Thymus (tissue), 11 donors: ENCODE results near the gene IRX5. TPM values are rescaled to one million over a fixed set of nuclear protein-coding genes. Genes with fewer than 3 reads are reported as not detected.

Source experiments
- DNase-seq, 9 donors: peaks; one replicate each; pipeline ENCODE4 v3.0.0-alpha.2; 2013; ENCODE audit warnings: low spot score in 9 of 9, low read depth in 6 of 9, missing footprints in 1 of 9
- H3K27ac ChIP-seq, 2 donors: one replicate each; pipeline ENCODE4 v1.5.1; 2013; ENCODE audit warnings: control low read depth in 1 of 2, low read depth in 1 of 2, low read length in 1 of 2, mild to moderate bottlenecking in 1 of 2, moderate library complexity in 1 of 2
- H3K27me3 ChIP-seq, 2 donors: one replicate each; pipeline ENCODE4 v1.5.1; 2013; ENCODE audit warnings: low read length in 1 of 2; ENCODE audit not compliant: control insufficient read depth in 2 of 2, insufficient read depth in 1 of 2
- H3K36me3 ChIP-seq, 2 donors: one replicate each; pipeline ENCODE4 v1.5.1; 2013; ENCODE audit warnings: low read length in 1 of 2, mild to moderate bottlenecking in 1 of 2, moderate library complexity in 1 of 2; ENCODE audit not compliant: control insufficient read depth in 2 of 2, insufficient read depth in 2 of 2
- H3K4me1 ChIP-seq, 2 donors: one replicate each; pipeline ENCODE4 v1.5.1; 2013; ENCODE audit warnings: low read length in 2 of 2; ENCODE audit not compliant: control insufficient read depth in 2 of 2, insufficient read depth in 2 of 2
- H3K4me3 ChIP-seq, 2 donors: one replicate each; pipeline ENCODE4 v1.5.1; 2013; ENCODE audit warnings: low read length in 2 of 2, control low read depth in 1 of 2, mild to moderate bottlenecking in 1 of 2
- H3K9me3 ChIP-seq, 2 donors: one replicate each; pipeline ENCODE4 v1.5.1; 2013; ENCODE audit warnings: low read length in 1 of 2, mild to moderate bottlenecking in 1 of 2; ENCODE audit not compliant: control insufficient read depth in 2 of 2, insufficient read depth in 1 of 2
- WGBS: extraction: QIAGEN DNeasy Blood & Tissue Kit; methylation state at CpG from one replicate; pipeline ENCODE4 v1.1.7; 2013; 5-methylcytosine and 5-hydroxymethylcytosine counted together
- polyA plus RNA-seq: library from polyadenylated mRNA; stranded (reverse); fragments of 200-250 nt; gene quantifications from one replicate; pipeline ENCODE4 v1.2.3, GENCODE V29; 2013
- total RNA-seq: library from RNA; stranded (reverse); fragments of 120-200 nt; gene quantifications from one replicate; pipeline ENCODE4 v1.2.4, GENCODE V29; 2013
- donor health status: healthy.

Gene IRX5
- total and polyA plus RNA-seq, 2 donors, result 0.61 to 0.87 TPM

DNA sequence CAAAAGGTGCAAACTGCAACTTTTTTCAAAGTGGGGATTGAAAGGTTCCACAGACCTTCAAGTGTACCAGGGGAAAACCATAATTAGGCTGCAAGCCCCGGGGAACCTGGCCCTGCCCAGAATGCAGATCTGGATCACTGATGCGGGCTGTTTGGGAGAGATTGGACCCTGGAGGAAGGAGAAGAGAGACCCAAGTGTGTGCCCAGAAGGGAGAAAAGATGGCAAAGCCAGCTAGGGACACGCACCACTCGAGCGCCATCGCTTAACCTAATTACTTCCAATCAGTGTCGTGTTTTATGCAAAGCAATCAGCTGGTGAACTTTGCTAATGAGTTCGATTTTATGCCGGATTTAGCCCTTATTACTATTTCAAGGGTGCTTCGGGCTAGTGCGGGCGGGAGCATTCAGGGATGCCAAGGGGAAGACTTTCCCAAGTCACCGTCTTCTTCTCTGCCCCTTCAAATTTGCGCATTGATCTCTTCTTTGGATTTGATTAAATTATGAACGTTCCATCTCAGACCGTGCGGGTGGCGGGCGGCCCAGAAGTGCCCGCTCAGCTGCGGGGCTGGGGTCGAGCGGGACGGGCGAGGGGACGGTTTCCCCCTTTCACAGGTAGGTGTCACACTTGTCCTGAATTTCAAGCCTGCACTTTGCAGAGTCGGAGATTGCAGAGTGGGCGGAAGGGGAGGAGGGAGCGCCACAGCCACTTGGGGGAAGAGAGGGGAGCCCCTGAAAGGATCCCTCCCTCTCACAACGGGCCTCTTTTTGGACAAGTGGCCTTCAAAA is 4.0 kb downstream of the IRX5 start:
- Histone ChIP-seq H3K4me1 (peaks cover 31 to 51% of the 10 kb centered on the region in 2 donors), H3K9me3 (peaks cover 1 to 2% of the 10 kb centered on the region in 2 donors), H3K27ac (no peak overlapping the region), H3K36me3 (no peaks in the 10 kb centered on the region), H3K27me3 (peaks cover 84 to 98% of the 10 kb centered on the region in 2 donors), H3K4me3 (no peak overlapping the region)
- 12% methylated on average over 30 of the region's 30 CpGs for WGBS
- peak in 3 of 9 donors; percentile 31 to 68 (median 44) for DNase-seq

DNA sequence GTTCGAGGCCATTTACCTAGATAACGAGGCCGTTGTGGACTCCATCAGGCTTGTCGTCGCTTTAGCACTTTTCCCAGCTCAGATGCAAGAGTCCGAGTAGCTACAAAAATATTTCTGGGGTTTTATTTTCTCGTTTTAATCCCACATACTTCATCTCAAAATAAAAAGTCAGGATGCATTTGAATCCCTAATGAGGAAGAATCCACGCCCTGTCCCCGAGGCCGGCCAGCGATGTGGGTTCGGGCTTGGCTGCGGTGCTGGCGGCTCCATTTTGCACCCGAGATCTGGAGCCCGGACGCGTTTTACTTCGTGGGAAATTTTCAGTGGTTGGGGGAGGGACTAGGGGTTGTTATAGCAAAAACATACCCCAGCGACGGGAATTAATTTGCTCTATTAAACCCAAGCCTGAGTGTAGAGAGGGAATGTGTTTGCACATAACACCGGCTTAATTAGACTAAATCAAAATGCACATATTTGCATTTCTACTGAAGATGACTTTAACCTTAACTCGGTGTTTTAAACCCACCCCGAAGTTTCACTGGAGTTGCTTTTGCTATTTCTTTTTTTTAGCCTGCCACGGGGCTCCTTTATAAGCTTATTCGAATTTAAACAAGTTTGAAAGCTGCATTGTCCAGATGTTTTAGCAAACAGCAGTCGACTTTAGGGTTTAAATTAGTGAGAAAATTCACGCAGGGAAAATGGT is 4.8 kb downstream of the IRX5 start:
- H3K27me3 ChIP-seq, result peaks cover 91 to 98% of the 10 kb centered on the region in 2 donors
- no peak overlapping the region for H3K27ac ChIP-seq
- H3K4me1 ChIP-seq, result peaks cover 30 to 45% of the 10 kb centered on the region in 2 donors
- H3K4me3 ChIP-seq, result no peak overlapping the region
- DNase-seq, result peak in 3 of 9 donors; percentile 8 to 41 (median 15)
- 13% methylated on average over 28 of the region's 28 CpGs for WGBS
- peaks cover 1 to 2% of the 10 kb centered on the region in 2 donors for H3K9me3 ChIP-seq
- no peaks in the 10 kb centered on the region for H3K36me3 ChIP-seq

DNA sequence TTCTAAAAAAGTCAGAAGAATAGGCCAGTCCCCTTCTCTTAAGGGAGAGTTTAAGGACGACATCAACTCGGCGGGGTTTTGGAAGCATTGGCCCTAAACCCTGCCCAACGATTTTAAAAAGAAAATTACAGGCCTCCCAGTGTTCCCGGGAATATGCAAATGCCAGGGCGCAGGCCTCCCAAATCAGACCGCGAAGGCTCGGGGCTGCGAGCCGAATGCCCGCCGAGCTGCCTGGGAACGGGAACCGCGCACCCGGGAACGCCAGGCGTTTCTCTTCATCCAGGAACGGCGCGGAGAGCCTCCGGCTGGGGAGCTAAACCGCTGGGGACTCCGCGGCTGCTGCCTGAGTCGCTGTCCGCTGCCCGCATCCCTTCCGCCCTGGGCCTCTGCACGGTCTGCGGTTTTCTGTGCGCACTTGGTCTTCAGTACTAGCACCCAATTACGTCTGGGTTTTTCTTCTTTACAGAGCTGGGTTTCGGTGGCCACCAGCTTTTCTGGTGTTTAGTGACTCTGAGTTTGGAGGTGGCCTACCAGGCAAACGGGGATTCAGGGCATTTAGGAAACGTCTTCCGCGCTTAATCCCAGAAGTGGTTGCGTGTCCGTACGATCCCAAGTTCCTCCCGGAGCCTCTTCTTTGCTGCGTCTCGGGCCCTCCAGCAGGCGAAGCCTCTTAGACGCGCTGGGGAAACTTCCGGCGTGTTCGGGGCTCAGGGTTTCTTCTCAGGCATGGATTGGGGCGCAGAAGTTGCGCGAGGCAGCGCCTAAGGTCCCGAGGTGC is 5.7 kb downstream of the IRX5 start:
- peaks cover 96 to 99% of the 10 kb centered on the region in 2 donors for H3K27me3 ChIP-seq

DNA sequence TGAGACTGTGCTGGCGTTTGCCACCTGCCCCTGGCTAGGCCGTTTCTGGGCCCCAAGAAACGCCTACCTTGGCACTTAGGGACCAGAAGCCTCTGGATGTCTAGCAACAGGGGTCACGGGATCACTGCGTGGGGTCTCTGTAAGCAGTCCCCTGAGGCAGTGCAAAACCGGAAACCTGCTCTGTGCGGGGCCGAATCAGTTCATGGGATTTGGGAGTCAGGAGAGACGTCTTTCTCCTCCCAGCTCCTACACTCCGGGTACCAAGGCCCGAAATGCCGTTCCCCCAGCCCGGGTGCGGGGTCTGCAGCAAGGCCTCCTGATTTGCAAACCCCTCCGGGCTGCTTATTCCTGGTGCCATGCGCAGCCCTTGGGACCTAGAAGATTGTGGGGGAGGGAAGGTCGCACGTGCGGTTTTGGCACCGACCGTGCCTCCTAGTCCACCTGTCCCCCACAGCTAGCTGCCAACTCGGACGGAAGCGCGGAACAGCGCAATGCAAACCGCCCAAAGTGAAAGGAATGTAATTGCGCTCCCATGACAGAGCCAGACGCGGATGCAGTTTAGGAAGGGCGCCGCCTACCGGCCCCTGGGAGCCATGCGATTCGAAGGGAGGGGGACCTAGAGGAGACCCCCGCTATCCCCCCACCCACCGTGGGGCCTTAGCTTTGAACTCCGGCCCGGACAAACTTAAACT is 6.5 kb downstream of the IRX5 start:
- DNase-seq, result peak in 4 of 9 donors; percentile 40 to 79 (median 56)
- WGBS, result 1% methylated on average over 39 of the region's 39 CpGs

More for the DNA sequence above, 5.7 kb downstream of the IRX5 start:
- peaks cover 28 to 43% of the 10 kb centered on the region in 2 donors for H3K4me1 ChIP-seq
- peak in 3 of 9 donors; percentile 9 to 73 (median 56) for DNase-seq
- peak overlapping the region; percentile 34 to 37 for H3K4me3 ChIP-seq
- 3% methylated on average over 56 of the region's 56 CpGs for WGBS
- H3K27ac ChIP-seq, result no peak overlapping the region
- no peaks in the 10 kb centered on the region for H3K36me3 ChIP-seq
- H3K9me3 ChIP-seq, result peaks cover 0 to 2% of the 10 kb centered on the region in 2 donors

DNA sequence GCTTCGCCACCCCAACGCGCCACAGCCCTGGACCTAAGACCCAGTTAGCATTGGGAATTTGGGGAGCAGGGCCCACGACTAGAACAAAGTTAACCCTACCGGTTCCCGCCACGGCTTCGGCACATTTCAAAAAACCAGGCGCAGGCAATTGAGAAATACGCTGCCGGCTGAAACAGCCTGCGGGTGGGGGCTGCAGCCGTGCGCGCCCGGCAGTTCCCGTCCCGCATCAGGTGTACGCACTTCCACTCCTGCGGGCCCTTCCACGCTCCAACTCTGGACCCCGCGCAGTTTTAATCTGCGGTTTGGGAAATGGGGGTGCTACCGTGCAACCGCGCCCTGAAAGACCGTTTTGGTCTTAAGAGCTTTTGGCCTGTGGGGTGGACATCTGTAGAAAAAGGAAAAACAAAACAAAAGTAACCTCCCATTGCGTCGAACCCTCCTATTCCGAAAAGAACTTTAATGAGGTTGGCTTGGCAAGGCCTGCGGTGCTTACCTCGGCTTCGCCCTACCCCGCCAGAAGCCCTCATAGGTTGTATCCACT is 7.1 kb downstream of the IRX5 start:
- H3K27ac ChIP-seq, result no peak overlapping the region
- 7% methylated on average over 35 of the region's 35 CpGs for WGBS
- no peaks in the 10 kb centered on the region for H3K36me3 ChIP-seq
- no peaks in the 10 kb centered on the region for H3K9me3 ChIP-seq
- peaks cover 83 to 99% of the 10 kb centered on the region in 2 donors for H3K27me3 ChIP-seq
- peak overlapping the region in 1 of 2 donors; percentile 34 for H3K4me3 ChIP-seq
- peak in 3 of 9 donors; percentile 13 to 48 (median 18) for DNase-seq
- H3K4me1 ChIP-seq, result peaks cover 14 to 29% of the 10 kb centered on the region in 2 donors

More for the DNA sequence above, 6.5 kb downstream of the IRX5 start:
- Histone ChIP-seq H3K4me3 (peak overlapping the region; percentile 34 to 37), H3K36me3 (no peaks in the 10 kb centered on the region), H3K27ac (no peak overlapping the region), H3K9me3 (no peaks in the 10 kb centered on the region), H3K27me3 (peaks cover 89 to 99% of the 10 kb centered on the region in 2 donors), H3K4me1 (peaks cover 20 to 36% of the 10 kb centered on the region in 2 donors)

DNA sequence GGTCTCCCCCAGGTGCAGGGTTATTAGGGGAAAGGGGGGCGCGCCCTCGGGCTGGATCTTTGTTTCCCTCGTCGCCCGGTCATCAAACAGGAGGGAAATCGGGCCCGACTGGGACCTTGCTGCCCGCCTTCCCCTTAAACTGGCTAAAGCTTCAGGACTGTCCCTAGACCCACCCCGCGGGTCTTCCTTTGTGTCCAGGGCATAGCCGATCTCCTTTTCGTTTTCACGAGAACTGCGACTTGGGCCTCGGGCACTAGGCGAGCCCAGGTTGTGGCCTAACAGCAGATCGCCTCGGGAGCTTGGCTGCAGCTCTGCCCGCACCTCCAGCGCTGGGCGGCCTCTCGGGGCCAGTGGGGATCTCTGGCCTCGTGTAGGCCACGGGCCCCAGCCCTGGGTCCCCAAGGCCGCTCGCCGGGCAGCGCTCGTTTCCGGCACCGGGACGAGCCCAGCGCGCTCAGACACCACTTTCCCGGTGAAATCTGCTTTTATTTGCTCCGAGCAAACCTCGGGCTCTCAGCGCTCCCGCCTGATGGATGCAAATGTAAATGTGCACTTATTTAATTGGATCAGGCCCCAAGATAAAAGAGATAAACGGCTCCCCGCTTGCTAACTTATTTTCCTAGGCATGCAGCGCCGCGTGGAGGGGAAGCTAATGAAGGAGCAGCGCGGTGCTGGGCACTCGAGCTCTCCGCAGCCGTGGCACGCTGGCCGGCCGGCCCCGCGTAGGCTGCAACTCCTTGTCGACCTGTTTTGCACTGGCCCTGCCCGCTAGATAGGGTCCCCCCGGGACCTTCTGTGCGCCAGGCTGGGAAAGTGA is 7.8 kb downstream of the IRX5 start:
- Histone ChIP-seq H3K9me3 (no peaks in the 10 kb centered on the region), H3K27ac (no peak overlapping the region), H3K36me3 (no peaks in the 10 kb centered on the region), H3K4me3 (no peak overlapping the region), H3K27me3 (peaks cover 80 to 98% of the 10 kb centered on the region in 2 donors), H3K4me1 (peaks cover 7 to 29% of the 10 kb centered on the region in 2 donors)
- peak in 3 of 9 donors; percentile 14 to 59 (median 20) for DNase-seq
- WGBS, result 8% methylated on average over 59 of the region's 59 CpGs

DNA sequence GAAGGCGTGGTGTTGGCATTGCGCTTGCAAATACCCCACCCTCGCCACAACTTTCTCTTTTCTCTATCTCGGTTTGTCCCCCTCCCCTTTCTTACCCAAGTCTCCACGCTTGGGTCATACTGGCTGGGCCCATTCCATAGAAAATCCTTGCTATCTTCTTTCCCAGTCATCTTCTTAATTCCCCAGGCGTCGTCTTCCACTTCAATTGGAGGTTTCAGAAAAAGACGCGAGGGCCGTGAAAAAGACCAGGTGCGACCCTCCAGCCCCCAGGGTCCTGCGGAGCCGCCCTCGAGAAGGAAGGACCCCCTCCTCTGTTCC is 8.3 kb downstream of the IRX5 start:
- H3K4me3 ChIP-seq, result no peak overlapping the region
- H3K27me3 ChIP-seq, result peaks cover 77 to 99% of the 10 kb centered on the region in 2 donors
- peaks cover 5 to 29% of the 10 kb centered on the region in 2 donors for H3K4me1 ChIP-seq
- H3K27ac ChIP-seq, result no peak overlapping the region
- no peak for DNase-seq
- 15% methylated on average over 14 of the region's 14 CpGs for WGBS
- H3K9me3 ChIP-seq, result no peaks in the 10 kb centered on the region
- no peaks in the 10 kb centered on the region for H3K36me3 ChIP-seq
